GM12872 (cell line): ENCODE measurements around the gene RPL31.
A peak's percentile ranks its signal among the peaks of the same experiment; 100 is the strongest.

ENCODE experiments used
- TF ChIP-seq, protein P1 (sequence below): IDR thresholded peaks from 3 replicates; pipeline ENCODE4 v1.5.1; 2011; ENCODE audit warnings: low read depth, mild to moderate bottlenecking, low read length, moderate library complexity; ENCODE audit not compliant: insufficient read depth

RPL31 gene

GRCh38 chr2:101032084-101032776, 30.1 kb downstream of the RPL31 start:
- TF ChIP-seq, protein P1, sequence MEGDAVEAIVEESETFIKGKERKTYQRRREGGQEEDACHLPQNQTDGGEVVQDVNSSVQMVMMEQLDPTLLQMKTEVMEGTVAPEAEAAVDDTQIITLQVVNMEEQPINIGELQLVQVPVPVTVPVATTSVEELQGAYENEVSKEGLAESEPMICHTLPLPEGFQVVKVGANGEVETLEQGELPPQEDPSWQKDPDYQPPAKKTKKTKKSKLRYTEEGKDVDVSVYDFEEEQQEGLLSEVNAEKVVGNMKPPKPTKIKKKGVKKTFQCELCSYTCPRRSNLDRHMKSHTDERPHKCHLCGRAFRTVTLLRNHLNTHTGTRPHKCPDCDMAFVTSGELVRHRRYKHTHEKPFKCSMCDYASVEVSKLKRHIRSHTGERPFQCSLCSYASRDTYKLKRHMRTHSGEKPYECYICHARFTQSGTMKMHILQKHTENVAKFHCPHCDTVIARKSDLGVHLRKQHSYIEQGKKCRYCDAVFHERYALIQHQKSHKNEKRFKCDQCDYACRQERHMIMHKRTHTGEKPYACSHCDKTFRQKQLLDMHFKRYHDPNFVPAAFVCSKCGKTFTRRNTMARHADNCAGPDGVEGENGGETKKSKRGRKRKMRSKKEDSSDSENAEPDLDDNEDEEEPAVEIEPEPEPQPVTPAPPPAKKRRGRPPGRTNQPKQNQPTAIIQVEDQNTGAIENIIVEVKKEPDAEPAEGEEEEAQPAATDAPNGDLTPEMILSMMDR = no peak

GRCh38 chr2:101036562-101036961, 34.5 kb downstream of the RPL31 start:
- TF ChIP-seq, protein P1 = peak; percentile 44; the same call in 1 of the 3 replicates

DNA sequence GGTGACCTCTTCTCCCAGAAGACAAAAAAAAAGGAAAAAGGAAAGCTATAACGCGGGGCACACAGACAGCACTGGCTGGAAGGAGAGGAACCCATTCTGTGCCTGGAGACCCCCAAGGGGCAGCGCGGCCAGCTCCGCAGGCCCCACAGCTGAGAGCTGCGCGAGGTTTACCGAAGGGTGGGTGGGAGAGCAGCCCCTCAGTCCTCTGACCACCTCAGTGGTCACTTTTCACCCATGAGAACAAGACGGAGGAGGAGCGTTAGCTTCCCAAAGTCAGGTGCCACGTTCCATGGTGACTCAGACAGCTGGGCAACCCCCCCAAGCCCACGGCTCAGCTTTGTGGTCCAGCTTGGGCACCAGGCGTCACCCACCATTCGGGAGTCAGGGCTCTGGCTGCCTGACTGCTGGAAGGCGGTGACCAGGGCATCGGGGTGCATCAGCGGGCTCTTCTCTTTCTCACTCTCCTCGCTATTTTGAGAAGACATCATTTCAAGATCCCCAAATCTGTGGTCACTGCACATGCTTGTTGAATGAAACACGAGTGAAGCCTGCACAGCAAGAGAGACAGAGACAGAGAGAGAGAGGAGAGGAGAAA, 35.2 kb downstream of the RPL31 start:
- TF ChIP-seq, protein P1 = no peak

DNA sequence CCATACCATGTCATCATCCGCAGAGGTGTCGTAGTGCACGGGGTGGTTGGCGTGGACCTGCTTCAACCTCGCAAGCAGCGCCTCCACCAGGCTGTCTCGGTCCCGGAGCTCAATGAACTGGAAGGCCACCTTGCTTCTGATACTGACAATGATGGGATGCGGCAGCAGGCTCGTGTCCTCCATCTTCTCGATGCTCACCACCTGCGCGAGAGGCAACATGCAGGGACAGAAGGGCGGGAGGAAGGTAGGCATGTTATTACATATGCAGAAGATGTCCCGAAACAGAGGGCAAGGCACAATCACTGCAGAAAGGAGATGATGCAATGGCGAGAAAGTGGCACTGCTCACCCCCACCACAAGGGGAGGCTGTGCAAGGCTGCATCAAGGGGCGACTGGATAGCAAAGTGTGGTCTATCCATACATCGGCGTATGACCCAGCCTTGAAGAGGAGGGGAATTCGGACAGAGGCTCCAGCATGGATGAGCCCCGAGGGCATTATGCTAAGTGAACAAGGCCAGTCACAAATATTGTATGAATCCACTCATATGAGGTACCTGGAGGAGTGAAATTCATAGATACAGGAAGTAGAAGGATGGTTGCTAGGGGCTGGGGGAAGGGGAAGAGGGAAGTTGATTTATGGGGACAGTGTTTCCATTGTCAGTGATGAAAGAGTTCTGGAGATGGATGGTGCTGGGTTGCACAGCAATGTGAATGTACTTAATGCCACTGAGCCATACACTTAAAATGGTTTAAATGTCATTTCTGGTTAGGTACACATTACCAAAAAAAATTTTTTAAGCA, 36.6 kb downstream of the RPL31 start:
- TF ChIP-seq, protein P1 = peak; percentile 72

GRCh38 chr2:101040072-101040471, 38.0 kb downstream of the RPL31 start:
- TF ChIP-seq, protein P1 = no peak

DNA sequence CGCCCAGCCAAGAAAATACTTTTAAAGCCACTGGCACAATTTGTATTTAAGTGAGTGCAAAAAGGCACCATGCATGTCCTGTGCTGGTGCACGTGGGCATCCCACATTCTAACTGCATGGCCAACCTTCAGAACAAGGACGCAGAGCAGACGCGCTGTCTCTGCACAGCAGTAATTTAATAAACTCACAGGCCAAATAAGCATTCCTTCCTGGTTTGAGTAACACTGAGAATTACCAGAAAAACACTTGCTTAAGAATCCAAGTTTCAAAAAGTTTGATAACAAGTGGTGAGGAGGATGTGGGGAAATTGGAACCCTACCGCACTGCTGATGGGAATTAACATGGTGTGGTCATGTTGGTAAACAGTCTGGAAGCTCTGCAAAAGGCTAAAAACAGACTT, 38.7 kb downstream of the RPL31 start:
- TF ChIP-seq, protein P1 = no peak

- TF ChIP-seq, protein P1 = no peak
Observed at GRCh38 chr2:101041413-101041812, 39.3 kb downstream of the RPL31 start.
